ENCODE results near the gene PLOD3.
A peak's percentile ranks its signal among the peaks of the same experiment; 100 is the strongest.

PLOD3 gene

GRCh38 chr7:101169838-101170551 is 47.4 kb downstream of the PLOD3 start:
- no peaks in the 10 kb centered on the region for H3K36me3 ChIP-seq (ENCODE audit: control insufficient read depth in 1 of 2, insufficient read depth in 2 of 2, low read depth in 1 of 2, low read length in 2 of 2)
- H3K27ac ChIP-seq (ENCODE audit: low read length, poor library complexity, severe bottlenecking) = no peak overlapping the region
- peak; percentile 65 for DNase-seq
- peaks cover 55% of the 10 kb centered on the region for H3K4me1 ChIP-seq (ENCODE audit: control insufficient read depth, insufficient read depth, low read depth, low read length)
- no peak overlapping the region for H4K8ac ChIP-seq (ENCODE audit: low read length)
- 3% methylated on average over 31 of the region's 33 CpGs for WGBS
- H3K79me1 ChIP-seq (replicated peaks; ENCODE audit: low read length, poor library complexity, severe bottlenecking) = no peaks in the 10 kb centered on the region
- H3K14ac ChIP-seq (ENCODE audit: low read length in 2 of 2) = no peak overlapping the region
- H4K91ac ChIP-seq (ENCODE audit: low read length) = no peak overlapping the region
- peak overlapping the region; percentile 6 for H3K4me2 ChIP-seq (ENCODE audit: low read length, poor library complexity, severe bottlenecking)
- H2BK15ac ChIP-seq (ENCODE audit: low read depth, poor library complexity, severe bottlenecking) = no peak overlapping the region
- no peak overlapping the region for H3K18ac ChIP-seq (ENCODE audit: low read depth in 1 of 2, low read length in 2 of 2)
- no peak overlapping the region for H2BK12ac ChIP-seq (ENCODE audit: low read length in 2 of 2)
- no peak overlapping the region for H2BK5ac ChIP-seq (ENCODE audit: low read depth, low read length, poor library complexity, severe bottlenecking)
- H3K27me3 ChIP-seq (ENCODE audit: control insufficient read depth in 1 of 2, insufficient read depth in 1 of 2, low read length in 2 of 2) = peaks cover 92 to 96% of the 10 kb centered on the region in 2 experiments
- H3K4ac ChIP-seq (ENCODE audit: low read depth in 1 of 2, low read length in 2 of 2) = no peak overlapping the region
- no peak overlapping the region for H3K23ac ChIP-seq (ENCODE audit: low read length in 2 of 2)
- no peak overlapping the region for H2BK120ac ChIP-seq (ENCODE audit: low read depth, low read length)
- H2AK5ac ChIP-seq (ENCODE audit: low read length, severe bottlenecking) = no peak overlapping the region
- H3K9me3 ChIP-seq (ENCODE audit: control insufficient read depth, low read length) = no peaks in the 10 kb centered on the region
- peak overlapping the region in 1 of 2 experiments; percentile 9 for H3K4me3 ChIP-seq (ENCODE audit: insufficient read depth in 1 of 2, low read depth in 1 of 2, low read length in 2 of 2)
- H3K9ac ChIP-seq (ENCODE audit: low read length) = no peak overlapping the region
- no peak overlapping the region for H2AFZ ChIP-seq (ENCODE audit: low read depth, low read length)

GRCh38 chr7:101169110-101169837 is 48.1 kb downstream of the PLOD3 start:
- Histone ChIP-seq H3K79me1 (replicated peaks; ENCODE audit: low read length, poor library complexity, severe bottlenecking) (no peaks in the 10 kb centered on the region), H3K23ac (ENCODE audit: low read length in 2 of 2) (no peak overlapping the region), H4K8ac (ENCODE audit: low read length) (no peak overlapping the region), H3K9ac (ENCODE audit: low read length) (no peak overlapping the region), H3K4me2 (ENCODE audit: low read length, poor library complexity, severe bottlenecking) (peak overlapping the region; percentile 6), H3K4ac (ENCODE audit: low read depth in 1 of 2, low read length in 2 of 2) (no peak overlapping the region), H2AFZ (ENCODE audit: low read depth, low read length) (no peak overlapping the region), H3K27ac (ENCODE audit: low read length, poor library complexity, severe bottlenecking) (no peak overlapping the region), H2BK12ac (ENCODE audit: low read length in 2 of 2) (no peak overlapping the region), H3K36me3 (ENCODE audit: control insufficient read depth in 1 of 2, insufficient read depth in 2 of 2, low read depth in 1 of 2, low read length in 2 of 2) (no peaks in the 10 kb centered on the region), H3K4me3 (ENCODE audit: insufficient read depth in 1 of 2, low read depth in 1 of 2, low read length in 2 of 2) (peak overlapping the region in 1 of 2 experiments; percentile 9), H2BK15ac (ENCODE audit: low read depth, poor library complexity, severe bottlenecking) (no peak overlapping the region), H4K91ac (ENCODE audit: low read length) (no peak overlapping the region), H2BK5ac (ENCODE audit: low read depth, low read length, poor library complexity, severe bottlenecking) (no peak overlapping the region), H3K9me3 (ENCODE audit: control insufficient read depth, low read length) (no peaks in the 10 kb centered on the region), H2AK5ac (ENCODE audit: low read length, severe bottlenecking) (no peak overlapping the region), H2BK120ac (ENCODE audit: low read depth, low read length) (no peak overlapping the region), H3K14ac (ENCODE audit: low read length in 2 of 2) (no peak overlapping the region), H3K18ac (ENCODE audit: low read depth in 1 of 2, low read length in 2 of 2) (no peak overlapping the region), H3K27me3 (ENCODE audit: control insufficient read depth in 1 of 2, insufficient read depth in 1 of 2, low read length in 2 of 2) (peaks cover 92 to 94% of the 10 kb centered on the region in 2 experiments), H3K4me1 (ENCODE audit: control insufficient read depth, insufficient read depth, low read depth, low read length) (peaks cover 60% of the 10 kb centered on the region)
- WGBS = 2% methylated on average over 13 of the region's 18 CpGs
- no peak for DNase-seq

GRCh38 chr7:101168412-101169049 is 48.9 kb downstream of the PLOD3 start:
- Histone ChIP-seq H3K36me3 (ENCODE audit: control insufficient read depth in 1 of 2, insufficient read depth in 2 of 2, low read depth in 1 of 2, low read length in 2 of 2) (no peaks in the 10 kb centered on the region), H3K4ac (ENCODE audit: low read depth in 1 of 2, low read length in 2 of 2) (no peak overlapping the region), H3K4me3 (ENCODE audit: insufficient read depth in 1 of 2, low read depth in 1 of 2, low read length in 2 of 2) (no peak overlapping the region), H3K9me3 (ENCODE audit: control insufficient read depth, low read length) (no peaks in the 10 kb centered on the region), H2BK12ac (ENCODE audit: low read length in 2 of 2) (no peak overlapping the region), H2AFZ (ENCODE audit: low read depth, low read length) (no peak overlapping the region), H3K9ac (ENCODE audit: low read length) (no peak overlapping the region), H3K79me1 (replicated peaks; ENCODE audit: low read length, poor library complexity, severe bottlenecking) (no peaks in the 10 kb centered on the region), H2BK5ac (ENCODE audit: low read depth, low read length, poor library complexity, severe bottlenecking) (no peak overlapping the region), H3K27ac (ENCODE audit: low read length, poor library complexity, severe bottlenecking) (no peak overlapping the region), H2AK5ac (ENCODE audit: low read length, severe bottlenecking) (no peak overlapping the region), H4K91ac (ENCODE audit: low read length) (no peak overlapping the region), H3K23ac (ENCODE audit: low read length in 2 of 2) (no peak overlapping the region), H3K27me3 (ENCODE audit: control insufficient read depth in 1 of 2, insufficient read depth in 1 of 2, low read length in 2 of 2) (peaks cover 86 to 92% of the 10 kb centered on the region in 2 experiments), H3K4me1 (ENCODE audit: control insufficient read depth, insufficient read depth, low read depth, low read length) (peaks cover 67% of the 10 kb centered on the region), H2BK120ac (ENCODE audit: low read depth, low read length) (no peak overlapping the region), H3K4me2 (ENCODE audit: low read length, poor library complexity, severe bottlenecking) (no peak overlapping the region), H3K18ac (ENCODE audit: low read depth in 1 of 2, low read length in 2 of 2) (no peak overlapping the region), H2BK15ac (ENCODE audit: low read depth, poor library complexity, severe bottlenecking) (no peak overlapping the region), H3K14ac (ENCODE audit: low read length in 2 of 2) (no peak overlapping the region), H4K8ac (ENCODE audit: low read length) (no peak overlapping the region)
- WGBS = 29% methylated on average over 2 of the region's 6 CpGs
- DNase-seq = no peak

All from mesenchymal stem cell (in vitro differentiated cells and primary cell).